Gastroesophageal sphincter (tissue), 4 donors: ENCODE results near the gene NOS1AP. TPM values are rescaled to one million over a fixed set of nuclear protein-coding genes. Genes with fewer than 3 reads are reported as not detected.
A peak's percentile ranks its signal among the peaks of the same experiment; 100 is the strongest.

ENCODE experiments used
- ATAC-seq: fragments of 150-250 bp; one replicate; pipeline ENCODE4 v1.9.1; 2016; ENCODE audit warnings: mild to moderate bottlenecking, moderate library complexity
- H3K27ac ChIP-seq, 4 donors: fragments of 200-600 bp; sonication (generic) in 3 of 4; 1 replicate in 3 of 4; 2 replicates in 1 of 4; pipeline ENCODE4 v1.5.1; 2016 to 2019
- H3K27me3 ChIP-seq: fragments of 200-600 bp; sonication (generic); one replicate; pipeline ENCODE4 v1.5.1; 2019
- H3K36me3 ChIP-seq, 2 donors: fragments of 200-600 bp; sonication (generic); one replicate each; pipeline ENCODE4 v1.5.1; 2019; ENCODE audit warnings: control low read depth in 1 of 2
- H3K4me1 ChIP-seq, 3 donors: fragments of 200-600 bp; sonication (generic); 1 replicate in 2 of 3; 2 replicates in 1 of 3; pipeline ENCODE4 v1.5.1; 2016 to 2019; ENCODE audit warnings: control low read depth in 2 of 3
- H3K4me3 ChIP-seq, 2 donors: fragments of 200-600 bp; sonication (generic); one replicate each; pipeline ENCODE4 v1.5.1; 2019; ENCODE audit warnings: mild to moderate bottlenecking in 1 of 2, moderate library complexity in 1 of 2
- H3K9me3 ChIP-seq, 3 donors: fragments of 200-600 bp; sonication (generic); one replicate each; pipeline ENCODE4 v1.5.1; 2017 to 2019; ENCODE audit warnings: control low read depth in 2 of 3
- EP300 ChIP-seq: sonication (generic); formaldehyde crosslinking; IDR thresholded peaks from one replicate; pipeline ENCODE4 v1.6.1; 2017; ENCODE audit warnings: antibody characterized with exemption, mild to moderate bottlenecking
- POLR2A ChIP-seq, 2 donors: fragments of 450-650 bp; IDR thresholded peaks; one replicate each; pipeline ENCODE4 v1.6.1; 2017; ENCODE audit warnings: antibody characterized with exemption in 2 of 2, mild to moderate bottlenecking in 2 of 2, moderate library complexity in 1 of 2
- POLR2AphosphoS5 ChIP-seq: sonication (generic); formaldehyde crosslinking; IDR thresholded peaks from one replicate; pipeline ENCODE4 v1.6.1; 2017; ENCODE audit warnings: antibody characterized with exemption
- WGBS, 2 donors: methylation state at CpG; one replicate each; pipeline ENCODE4 v1.1.5; 2018; ENCODE audit warnings: low coverage in 1 of 2; 5-methylcytosine and 5-hydroxymethylcytosine counted together
- total RNA-seq, 4 donors: library from RNA; depleted of rRNA; stranded (reverse); fragments of >200 nt; gene quantifications; one replicate each; pipeline ENCODE4 v1.1.0, GENCODE V29; 2016
- TF ChIP-seq, protein P1 (sequence below), 4 experiments: fragments of 200-600 bp in 2 of 4; fragments of 450-650 bp in 2 of 4; sonication (generic) in 1 of 4; IDR thresholded peaks; one replicate each; pipeline ENCODE4 v1.5.1; 2017 to 2019; ENCODE audit warnings: antibody characterized with exemption in 4 of 4, mild to moderate bottlenecking in 2 of 4, moderate library complexity in 2 of 4

Gene NOS1AP
- total RNA-seq, 4 donors from 2014 or later = 3.5 to 7.8 (median 4.1) TPM

DNA sequence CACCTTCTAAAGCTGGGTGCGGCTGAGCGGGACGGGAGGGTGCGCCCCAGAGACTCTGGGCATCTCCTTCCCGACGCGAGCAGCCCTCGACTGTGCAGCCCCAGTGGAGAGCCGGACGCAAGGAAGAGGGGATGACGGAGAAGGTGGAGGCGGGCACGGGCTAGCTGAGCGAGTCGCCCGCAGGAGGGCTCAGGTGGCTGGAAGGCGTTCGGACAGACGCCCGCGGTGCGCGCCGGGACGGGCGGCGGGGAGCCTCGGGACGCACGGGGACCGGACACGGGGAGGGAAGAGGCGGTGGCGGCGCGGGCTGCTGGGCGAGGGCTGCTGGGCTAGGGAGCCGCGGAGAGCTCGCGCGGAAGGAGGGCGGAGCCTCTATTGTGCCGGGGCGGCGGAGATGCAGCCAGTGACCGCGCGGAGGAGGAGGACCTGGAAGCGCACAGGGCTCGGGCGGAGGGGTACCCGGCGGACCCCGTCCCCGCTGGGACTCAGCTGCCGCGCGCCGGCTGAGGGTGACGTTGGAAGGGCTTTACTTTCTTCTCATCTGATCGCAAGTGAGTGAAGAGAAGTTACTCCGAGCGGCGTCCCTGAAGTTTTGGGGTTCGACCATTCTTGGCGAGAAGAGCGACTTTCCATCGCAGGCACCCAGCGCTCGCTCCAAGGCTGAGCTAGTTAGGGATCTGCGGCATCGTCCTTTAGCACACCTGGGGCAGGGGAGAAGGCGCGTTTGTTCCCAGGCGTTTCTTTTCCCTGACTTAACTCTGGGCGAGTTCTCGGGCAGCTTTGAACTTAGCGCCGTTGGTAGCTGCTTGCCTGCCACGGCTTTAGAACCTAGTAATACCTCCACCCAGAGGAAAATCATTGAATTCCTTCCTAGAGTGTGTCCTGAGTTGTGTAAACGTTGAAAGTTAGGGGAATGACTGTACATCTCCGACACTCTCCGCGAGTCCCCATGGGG, 45.7 kb upstream of the NOS1AP start, which contains the start of gene OLFML2B:
Gene OLFML2B, minus strand, starts transcription at position 323 of the 955 bp plus-strand sequence. CDS start 439 bp downstream, outside the sequence.
- Histone ChIP-seq H3K27me3 (peaks cover 49% of the 10 kb centered on the region), H3K4me1 (peaks cover 0 to 44% (median 14%) of the 10 kb centered on the region in 3 donors), H3K27ac (peak within 1 kb of the TSS in 3 of 4 donors; percentile 6 to 70 (median 51)), H3K36me3 (no peaks in the 10 kb centered on the region), H3K4me3 (peak within 1 kb of the TSS; percentile 28 to 63), H3K9me3 (no peaks in the 10 kb centered on the region)
- TF ChIP-seq, protein P1, sequence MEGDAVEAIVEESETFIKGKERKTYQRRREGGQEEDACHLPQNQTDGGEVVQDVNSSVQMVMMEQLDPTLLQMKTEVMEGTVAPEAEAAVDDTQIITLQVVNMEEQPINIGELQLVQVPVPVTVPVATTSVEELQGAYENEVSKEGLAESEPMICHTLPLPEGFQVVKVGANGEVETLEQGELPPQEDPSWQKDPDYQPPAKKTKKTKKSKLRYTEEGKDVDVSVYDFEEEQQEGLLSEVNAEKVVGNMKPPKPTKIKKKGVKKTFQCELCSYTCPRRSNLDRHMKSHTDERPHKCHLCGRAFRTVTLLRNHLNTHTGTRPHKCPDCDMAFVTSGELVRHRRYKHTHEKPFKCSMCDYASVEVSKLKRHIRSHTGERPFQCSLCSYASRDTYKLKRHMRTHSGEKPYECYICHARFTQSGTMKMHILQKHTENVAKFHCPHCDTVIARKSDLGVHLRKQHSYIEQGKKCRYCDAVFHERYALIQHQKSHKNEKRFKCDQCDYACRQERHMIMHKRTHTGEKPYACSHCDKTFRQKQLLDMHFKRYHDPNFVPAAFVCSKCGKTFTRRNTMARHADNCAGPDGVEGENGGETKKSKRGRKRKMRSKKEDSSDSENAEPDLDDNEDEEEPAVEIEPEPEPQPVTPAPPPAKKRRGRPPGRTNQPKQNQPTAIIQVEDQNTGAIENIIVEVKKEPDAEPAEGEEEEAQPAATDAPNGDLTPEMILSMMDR (IDR thresholded peaks at IDR 0.05) = peak in 2 of 4 experiments; percentile 28 to 32
- TF ChIP-seq POLR2A (IDR thresholded peaks at IDR 0.05) = no peak
- 0 to 1% methylated on average over 9 to 30 of the region's 85 CpGs for WGBS, 2 donors
- peak; percentile 90 for ATAC-seq

GRCh38 chr1:162025541-162025940, 44.0 kb upstream of the NOS1AP start:
- Histone ChIP-seq H3K36me3 (no peaks in the 10 kb centered on the region), H3K9me3 (no peaks in the 10 kb centered on the region), H3K27me3 (peaks cover 53% of the 10 kb centered on the region), H3K27ac (no peak overlapping the region), H3K4me3 (no peak overlapping the region), H3K4me1 (peaks cover 0 to 30% (median 14%) of the 10 kb centered on the region in 3 donors)
- ATAC-seq = no peak
- 85 to 89% methylated on average over 1 to 2 of the region's 2 CpGs for WGBS, 2 donors
- no peak for TF ChIP-seq POLR2A (IDR thresholded peaks at IDR 0.05)
- TF ChIP-seq, protein P1 (IDR thresholded peaks at IDR 0.05) = no peak
- no peak for TF ChIP-seq EP300
- TF ChIP-seq POLR2AphosphoS5 = no peak

GRCh38 chr1:162026881-162027280, 42.6 kb upstream of the NOS1AP start:
- Histone ChIP-seq H3K27me3 (peaks cover 53% of the 10 kb centered on the region), H3K27ac (no peak overlapping the region), H3K4me3 (no peak overlapping the region), H3K9me3 (no peaks in the 10 kb centered on the region), H3K4me1 (peaks cover 0 to 22% (median 10%) of the 10 kb centered on the region in 3 donors), H3K36me3 (no peaks in the 10 kb centered on the region)
- no peak for ATAC-seq
- WGBS, 2 donors = 83 to 90% methylated on average over 2 of the region's 2 CpGs
- TF ChIP-seq, protein P1 (IDR thresholded peaks at IDR 0.05) = no peak
- TF ChIP-seq POLR2A (IDR thresholded peaks at IDR 0.05) (no peak), EP300 (no peak), POLR2AphosphoS5 (no peak)

DNA sequence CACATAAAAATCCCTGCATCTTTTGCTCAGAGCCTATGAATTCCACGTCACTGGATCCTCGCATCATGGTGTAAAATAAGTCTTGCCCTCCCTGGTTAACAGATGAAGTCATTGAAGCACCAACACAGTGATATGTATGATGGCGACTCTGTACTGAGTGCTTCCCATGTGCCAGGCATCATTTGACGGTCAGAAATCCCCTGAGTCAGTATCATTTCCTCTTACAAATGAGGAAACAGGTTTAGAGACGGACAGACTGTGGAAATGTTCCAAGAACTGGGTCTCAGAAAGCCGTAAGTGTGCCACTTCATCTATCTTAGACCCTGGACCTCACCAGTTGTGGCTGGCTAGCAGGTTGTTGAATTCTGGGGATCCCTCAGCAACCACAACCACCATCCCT, 40.8 kb upstream of the NOS1AP start:
- no peaks in the 10 kb centered on the region for H3K9me3 ChIP-seq

More for the DNA sequence above, 40.8 kb upstream of the NOS1AP start:
- Histone ChIP-seq H3K4me3 (no peak overlapping the region), H3K27ac (no peak overlapping the region), H3K4me1 (peaks cover 0 to 11% (median 4%) of the 10 kb centered on the region in 3 donors), H3K36me3 (no peaks in the 10 kb centered on the region), H3K27me3 (peaks cover 43% of the 10 kb centered on the region)
- ATAC-seq = no peak
- WGBS, 2 donors = 72 to 98% methylated on average over 5 to 6 of the region's 6 CpGs
- TF ChIP-seq, protein P1 (IDR thresholded peaks at IDR 0.05) = no peak
- TF ChIP-seq POLR2AphosphoS5 = no peak
- no peak for TF ChIP-seq EP300
- no peak for TF ChIP-seq POLR2A (IDR thresholded peaks at IDR 0.05)
